Body of pancreas (tissue), 4 donors: ENCODE results near the gene PLXNC1.

ENCODE experiments used
- POLR2A ChIP-seq, 3 donors: fragments of 450-650 bp; IDR thresholded peaks; one replicate each; pipeline ENCODE4 v1.6.1; 2016; ENCODE audit warnings: antibody characterized with exemption in 3 of 3, mild to moderate bottlenecking in 2 of 3
- TF ChIP-seq, protein P1 (sequence below), 7 experiments: fragments of 450-650 bp in 4 of 7; fragments of 200-600 bp in 3 of 7; sonication (generic) in 3 of 7; IDR thresholded peaks; one replicate each; pipeline ENCODE4 v1.5.1; 2016 to 2019; ENCODE audit warnings: antibody characterized with exemption in 7 of 7

DNA sequence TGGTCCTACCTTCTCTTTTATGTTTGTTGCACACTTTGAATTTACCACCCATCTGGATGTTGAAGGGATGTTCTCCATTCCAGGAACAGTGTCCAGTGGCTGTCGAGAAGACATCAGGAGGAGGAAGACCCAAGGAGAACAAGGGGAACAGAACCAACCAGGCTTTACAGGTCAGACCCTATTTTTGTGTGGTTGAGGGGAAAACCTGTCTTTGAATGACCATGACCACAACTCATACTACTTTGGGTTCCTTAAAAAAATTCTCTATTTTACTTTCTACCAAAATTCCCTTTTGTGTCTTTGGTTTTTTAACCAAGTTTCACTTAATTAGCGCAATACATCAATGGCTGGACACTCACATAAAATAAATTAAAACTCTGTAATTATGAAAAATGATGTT lies 78.7 kb downstream of the PLXNC1 start:
- TF ChIP-seq, protein P1, sequence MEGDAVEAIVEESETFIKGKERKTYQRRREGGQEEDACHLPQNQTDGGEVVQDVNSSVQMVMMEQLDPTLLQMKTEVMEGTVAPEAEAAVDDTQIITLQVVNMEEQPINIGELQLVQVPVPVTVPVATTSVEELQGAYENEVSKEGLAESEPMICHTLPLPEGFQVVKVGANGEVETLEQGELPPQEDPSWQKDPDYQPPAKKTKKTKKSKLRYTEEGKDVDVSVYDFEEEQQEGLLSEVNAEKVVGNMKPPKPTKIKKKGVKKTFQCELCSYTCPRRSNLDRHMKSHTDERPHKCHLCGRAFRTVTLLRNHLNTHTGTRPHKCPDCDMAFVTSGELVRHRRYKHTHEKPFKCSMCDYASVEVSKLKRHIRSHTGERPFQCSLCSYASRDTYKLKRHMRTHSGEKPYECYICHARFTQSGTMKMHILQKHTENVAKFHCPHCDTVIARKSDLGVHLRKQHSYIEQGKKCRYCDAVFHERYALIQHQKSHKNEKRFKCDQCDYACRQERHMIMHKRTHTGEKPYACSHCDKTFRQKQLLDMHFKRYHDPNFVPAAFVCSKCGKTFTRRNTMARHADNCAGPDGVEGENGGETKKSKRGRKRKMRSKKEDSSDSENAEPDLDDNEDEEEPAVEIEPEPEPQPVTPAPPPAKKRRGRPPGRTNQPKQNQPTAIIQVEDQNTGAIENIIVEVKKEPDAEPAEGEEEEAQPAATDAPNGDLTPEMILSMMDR (IDR thresholded peaks at IDR 0.05): no peak
- TF ChIP-seq POLR2A (IDR thresholded peaks at IDR 0.05): no peak
